NCI-H146 (cell line): ENCODE measurements around the gene PHF13.
"Not testable (repeated sequence)": the region's sequence is repeated elsewhere in the genome, so short reads cannot be mapped to it uniquely, and the experiment has no call there.

Experiments
- DNase-seq: peaks from one replicate; lab custom pipeline; 2025; lab: John Stamatoyannopoulos, UW

The PHF13 gene

DNA sequence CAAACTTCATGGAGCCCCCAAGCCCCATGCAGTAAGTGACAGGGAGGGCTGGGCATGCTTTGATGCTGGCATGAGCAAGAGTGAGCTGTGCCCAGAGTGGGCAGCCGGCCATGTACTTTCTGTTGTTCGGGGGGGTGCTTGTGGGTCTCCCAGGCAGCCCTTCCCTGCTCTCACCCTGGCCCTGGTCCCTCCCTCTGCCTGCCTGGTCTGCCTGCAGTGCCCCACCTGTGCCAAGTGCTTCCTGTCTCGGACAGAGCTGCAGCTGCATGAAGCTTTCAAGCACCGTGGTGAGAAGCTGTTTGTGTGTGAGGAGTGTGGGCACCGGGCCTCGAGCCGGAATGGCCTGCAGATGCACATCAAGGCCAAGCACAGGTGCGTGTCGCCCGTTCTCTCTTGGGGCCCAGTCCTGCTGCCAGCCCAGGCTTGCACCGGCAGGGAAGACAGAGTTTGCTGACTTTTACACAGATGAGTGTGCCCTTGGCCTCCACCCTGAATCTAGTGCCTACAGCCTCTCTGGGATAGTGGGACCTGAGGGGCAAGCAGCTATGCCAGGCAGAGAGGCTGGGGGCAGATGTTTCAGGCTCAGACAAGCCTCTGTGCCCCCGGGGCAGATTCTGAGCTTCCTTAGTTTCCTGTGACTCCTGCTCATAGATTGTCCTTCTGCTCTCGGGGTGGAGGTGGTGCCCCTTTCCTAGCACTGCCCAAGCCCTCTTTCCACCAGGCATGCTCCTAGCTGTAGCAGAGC, 26.1 kb upstream of the PHF13 start:
- no peak for DNase-seq

DNA sequence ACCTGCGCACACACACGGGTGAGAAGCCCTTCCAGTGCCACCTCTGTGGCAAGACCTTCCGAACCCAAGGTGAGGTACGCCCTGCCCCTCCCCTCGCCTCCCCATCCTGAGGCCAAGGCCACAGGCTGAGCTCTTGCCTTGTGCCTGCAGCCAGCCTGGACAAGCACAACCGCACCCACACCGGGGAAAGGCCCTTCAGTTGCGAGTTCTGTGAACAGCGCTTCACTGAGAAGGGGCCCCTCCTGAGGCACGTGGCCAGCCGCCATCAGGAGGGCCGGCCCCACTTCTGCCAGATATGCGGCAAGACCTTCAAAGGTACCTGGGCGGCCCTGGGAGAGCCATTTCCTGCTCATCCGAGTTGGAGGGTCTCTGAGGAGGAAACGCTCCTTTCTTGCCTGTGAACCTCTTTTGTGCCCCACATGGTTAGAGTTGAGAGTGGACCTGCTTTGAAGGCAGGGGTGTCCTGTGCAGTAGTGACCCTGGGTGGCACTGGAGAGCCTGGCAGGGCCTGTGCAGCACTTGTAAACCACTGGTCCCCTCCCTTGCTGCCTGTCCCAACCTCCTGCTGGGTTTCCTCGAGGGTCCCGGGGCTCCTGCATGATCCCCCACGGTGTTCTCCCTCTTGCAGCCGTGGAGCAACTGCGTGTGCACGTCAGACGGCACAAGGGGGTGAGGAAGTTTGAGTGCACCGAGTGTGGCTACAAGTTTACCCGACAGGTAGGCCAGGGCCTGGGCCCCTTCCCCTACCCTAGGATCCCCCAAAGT, 25.2 kb upstream of the PHF13 start:
- DNase-seq: no peak

DNA sequence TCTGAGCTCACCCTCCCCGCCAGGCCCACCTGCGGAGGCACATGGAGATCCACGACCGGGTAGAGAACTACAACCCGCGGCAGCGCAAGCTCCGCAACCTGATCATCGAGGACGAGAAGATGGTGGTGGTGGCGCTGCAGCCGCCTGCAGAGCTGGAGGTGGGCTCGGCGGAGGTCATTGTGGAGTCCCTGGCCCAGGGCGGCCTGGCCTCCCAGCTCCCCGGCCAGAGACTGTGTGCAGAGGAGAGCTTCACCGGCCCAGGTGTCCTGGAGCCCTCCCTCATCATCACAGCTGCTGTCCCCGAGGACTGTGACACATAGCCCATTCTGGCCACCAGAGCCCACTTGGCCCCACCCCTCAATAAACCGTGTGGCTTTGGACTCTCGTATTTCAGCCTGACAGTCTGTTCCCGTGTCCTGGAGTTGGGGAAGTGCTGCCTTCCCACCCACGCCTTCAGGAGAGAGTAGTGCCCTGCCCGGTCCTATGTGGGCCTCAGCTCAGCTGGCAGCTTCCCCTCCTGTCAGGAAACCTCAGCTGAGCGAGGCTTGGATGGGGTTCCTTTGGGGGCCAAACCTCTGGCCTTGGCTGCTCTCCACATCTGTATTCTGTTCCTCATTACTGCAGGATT, 24.5 kb upstream of the PHF13 start:
- DNase-seq: no peak

DNA sequence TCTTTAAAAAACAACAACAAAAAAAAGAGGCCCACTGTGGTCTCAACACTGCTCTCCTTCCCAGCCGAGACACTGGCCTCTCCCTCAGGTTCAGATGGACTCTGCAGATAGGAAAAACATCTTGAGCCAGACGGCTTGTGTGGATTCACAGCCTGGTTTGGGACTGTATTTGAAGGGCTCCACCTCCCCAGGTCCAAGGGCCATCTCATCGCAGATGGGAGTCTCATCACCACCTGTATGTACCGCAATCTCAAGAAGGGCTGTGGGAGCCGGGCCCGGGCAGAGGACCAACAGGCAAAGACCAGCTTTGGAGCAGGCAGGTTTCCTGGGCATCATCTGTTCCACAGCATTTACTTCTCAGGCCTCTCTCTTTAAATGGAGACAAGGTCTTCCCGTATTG, 23.5 kb upstream of the PHF13 start:
- no peak for DNase-seq

DNA sequence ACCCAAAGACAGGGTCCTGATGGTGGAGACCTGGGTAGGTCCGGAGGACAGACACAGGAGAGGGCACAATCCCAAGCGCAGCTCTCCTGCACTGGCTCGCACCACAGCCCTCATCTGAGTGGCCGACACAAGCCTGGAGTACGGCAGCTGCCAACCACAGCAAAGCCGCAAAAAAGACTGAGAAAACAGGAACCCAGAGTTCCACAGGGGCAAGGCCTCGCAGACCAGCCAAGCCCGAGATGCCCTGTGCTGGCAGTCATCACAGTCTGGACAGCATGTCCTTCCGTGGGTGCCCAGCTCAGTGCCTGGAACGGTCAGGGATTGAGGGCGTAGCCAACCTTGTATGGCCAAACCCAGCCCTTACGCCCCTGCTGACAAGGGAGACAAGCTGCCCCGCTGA, 22.3 kb upstream of the PHF13 start:
- no peak for DNase-seq

DNA sequence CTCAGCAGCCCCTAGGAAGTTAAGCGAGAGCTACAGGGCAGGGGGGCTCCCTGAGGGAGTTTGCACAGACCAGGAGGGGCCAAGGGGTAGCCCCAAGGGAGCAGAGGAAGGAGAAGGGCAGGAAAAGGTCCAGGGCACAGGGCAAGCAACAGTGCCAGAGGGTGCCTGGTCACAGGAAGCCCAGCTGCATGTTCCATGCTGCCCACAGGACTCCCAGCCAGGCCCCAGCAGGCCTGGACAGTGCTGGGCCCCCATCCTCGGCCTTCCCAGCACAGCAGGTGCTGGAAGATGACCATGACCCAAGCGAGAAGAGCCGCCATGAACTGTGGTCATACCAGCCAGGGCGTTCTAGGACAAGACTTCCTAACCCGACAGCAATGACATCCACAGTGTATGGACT, 21.9 kb upstream of the PHF13 start:
- no peak for DNase-seq

DNA sequence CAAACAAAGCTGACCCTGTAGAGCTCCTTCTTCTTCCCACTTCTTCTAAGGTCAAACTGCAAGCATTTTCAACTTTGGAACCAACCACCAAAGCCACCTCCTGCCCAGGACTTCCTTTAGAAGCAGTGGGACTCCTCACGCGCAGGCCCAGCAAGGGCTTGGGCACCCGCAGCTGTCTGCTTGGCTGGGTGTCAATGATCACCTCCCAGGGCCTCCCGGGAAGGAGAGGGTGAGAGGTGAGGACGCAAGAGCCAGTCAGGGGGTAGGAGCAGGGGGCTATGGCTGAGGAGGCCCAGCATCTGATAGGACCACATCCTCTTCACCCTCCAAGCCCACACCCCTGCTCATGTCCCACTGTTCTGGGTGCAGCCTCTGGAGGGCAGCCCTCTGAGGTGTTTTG, 21.1 kb upstream of the PHF13 start:
- no peak for DNase-seq

DNA sequence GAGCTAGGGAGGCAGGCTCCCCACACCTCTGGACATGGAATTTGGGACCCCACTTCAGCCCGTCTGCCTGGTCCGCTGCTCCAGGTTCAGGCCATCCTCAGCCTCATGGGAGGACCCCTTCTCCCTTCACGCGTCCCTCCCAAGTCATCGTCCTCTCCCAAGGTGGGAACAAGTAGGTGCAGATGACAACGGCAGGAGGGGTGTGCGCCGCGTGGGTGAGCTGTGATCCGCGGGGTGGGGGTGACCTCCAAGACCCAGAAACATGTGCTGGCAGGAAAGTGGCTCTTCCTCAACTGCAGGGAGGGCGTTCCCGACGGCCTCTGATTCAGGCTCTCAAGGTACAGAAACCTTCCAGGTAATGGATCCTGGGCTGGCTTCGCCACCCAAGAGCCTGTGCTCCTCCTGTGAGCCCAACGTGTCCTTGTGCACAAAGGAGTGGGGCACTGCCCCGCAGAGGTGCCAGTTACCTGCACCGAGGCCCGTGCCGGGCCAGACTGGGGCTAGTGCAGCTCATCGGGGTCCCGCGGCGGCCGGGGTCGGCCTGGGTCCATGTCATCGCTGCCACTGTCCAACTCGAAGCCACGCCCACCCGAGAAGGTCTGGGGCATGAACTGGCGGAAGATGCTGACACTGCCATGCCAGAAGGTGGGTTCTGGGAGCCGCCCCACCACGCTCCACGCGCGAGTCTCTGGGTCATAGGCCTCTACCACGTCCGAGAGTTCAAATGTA, 20.5 kb upstream of the PHF13 start:
- no peak for DNase-seq

DNA sequence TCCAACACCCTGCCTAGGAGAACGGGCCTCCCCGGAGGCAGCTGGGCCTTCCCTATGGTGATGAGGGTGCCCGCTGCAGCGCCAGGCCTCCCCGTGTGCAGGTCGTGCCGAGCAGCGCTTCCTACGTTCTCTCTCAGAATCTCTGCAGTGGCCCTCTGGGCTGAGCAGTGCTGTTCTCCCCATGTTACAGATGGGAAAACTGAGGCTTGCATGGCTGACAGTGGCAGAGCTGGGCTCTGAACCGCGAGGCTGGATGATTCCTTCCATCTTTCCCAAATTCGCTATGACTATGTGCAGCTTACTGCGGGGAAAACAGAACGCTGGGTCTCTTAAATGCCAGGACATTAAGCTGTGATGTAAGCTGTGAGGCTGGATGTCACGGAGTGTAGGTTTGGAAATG, 19.7 kb upstream of the PHF13 start:
- no peak for DNase-seq

DNA sequence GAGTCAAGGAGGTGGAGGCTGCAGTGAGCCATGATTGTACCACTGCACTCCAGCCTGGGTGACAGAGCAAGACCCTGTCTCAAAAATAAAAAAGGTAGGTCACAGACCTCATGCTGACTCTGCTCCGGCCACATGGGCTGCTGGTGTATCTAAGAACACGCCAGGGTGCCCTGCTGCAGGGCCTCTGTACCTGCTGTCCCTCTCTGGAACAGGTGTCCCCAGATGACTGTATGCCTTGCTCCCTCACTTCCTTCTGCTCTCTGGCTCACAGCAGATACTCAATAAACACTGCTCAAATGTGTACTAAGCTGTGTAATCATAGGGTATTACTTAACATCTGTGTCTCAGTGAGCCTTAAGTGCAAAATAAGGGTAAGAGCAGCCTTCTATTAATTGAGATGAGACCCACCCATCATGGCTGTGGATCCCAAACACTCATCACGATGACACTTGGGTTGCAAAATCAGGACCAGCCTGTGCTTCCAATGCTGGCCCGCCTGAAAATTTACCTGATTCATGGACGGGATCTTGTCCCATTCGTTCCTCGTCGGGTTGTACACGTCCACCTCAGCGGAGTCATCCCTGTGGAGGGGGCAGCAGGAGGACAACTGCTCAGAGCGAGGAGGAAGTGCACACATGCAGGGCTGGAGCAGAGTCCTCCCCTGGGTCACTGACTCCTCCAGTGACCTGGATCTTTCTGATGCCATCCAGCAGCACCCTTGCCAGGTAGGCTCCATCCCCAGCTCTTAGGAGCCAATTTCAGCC, 18.4 kb upstream of the PHF13 start:
- DNase-seq: no peak

DNA sequence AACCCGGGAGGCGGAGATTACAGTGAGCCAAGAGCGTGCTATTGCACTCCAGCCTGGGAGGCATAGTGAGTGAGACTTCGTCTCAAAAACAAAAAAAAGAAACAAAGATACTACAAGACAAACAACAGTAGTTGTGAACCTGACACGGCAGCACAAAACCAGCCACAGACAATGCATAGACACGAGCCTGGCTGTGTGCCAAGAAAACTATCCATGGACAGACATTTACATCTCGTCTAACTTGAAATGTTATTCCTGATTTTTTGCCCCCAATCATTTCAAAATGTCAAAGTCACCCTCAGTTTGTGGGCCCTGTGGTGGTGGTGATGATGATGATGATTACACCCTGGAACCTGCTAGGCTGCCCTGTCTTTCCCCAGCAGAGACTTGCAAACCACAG, 17.2 kb upstream of the PHF13 start:
- no peak for DNase-seq

DNA sequence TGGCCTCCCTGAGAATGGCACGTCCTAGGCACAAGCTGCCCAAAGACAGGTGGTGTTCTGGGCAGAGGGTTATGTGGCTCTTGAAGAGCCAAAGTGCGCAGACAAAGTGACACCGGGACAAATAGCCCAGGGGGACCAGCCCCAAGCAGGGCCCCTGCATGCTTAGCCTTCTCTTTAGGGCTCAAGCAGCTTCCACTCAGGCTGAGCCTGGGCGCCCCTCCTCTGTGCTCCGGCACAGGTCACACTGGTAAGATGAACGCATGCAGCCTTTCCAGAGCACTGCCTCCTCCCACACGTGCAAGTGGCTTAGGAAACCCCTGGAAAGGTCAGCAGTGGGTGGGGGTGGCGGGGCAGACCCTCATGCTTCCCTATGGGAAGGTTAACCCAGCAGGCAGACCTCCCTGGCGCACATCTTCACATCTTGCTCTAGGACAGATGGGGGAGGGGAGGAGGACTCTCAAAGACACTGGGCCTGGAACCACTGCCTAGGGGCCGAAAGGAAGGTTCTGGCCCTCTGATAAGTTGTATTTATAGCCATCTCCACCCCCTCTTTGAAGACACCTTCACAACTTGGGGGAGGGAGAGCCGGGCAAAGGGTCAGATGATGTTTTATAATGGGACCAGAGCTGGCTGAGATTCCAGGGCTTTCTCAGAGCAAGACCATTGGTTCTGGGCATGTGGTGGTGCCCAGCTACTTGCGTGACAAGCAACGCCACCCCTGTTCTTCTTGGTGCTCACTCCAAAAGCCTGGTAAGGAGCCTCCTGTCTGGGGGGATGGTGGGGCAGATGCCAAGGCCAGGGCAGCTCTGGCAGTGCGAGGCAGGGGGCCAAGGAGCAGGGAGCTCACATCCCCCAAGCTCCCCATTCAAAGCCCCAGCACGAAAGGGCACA, 16.4 kb upstream of the PHF13 start:
- no peak for DNase-seq

DNA sequence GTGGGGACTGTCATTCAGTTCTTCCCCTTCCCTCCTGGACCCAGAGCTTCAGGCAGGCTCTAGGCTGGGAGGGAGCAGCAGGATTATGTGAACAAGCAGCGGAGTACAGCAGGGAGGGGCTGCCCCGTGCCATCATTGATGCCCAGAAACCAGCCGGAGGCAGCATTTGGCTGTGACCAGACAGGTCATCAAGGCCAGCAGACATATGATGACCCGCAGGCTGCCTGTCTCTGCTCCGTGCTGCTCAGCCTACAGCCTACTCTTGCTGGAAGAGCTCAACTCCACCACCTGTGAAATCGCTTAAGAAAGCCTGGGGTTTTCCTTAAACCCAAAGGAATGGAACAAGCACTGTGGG, 15.8 kb upstream of the PHF13 start:
- DNase-seq: no peak

DNA sequence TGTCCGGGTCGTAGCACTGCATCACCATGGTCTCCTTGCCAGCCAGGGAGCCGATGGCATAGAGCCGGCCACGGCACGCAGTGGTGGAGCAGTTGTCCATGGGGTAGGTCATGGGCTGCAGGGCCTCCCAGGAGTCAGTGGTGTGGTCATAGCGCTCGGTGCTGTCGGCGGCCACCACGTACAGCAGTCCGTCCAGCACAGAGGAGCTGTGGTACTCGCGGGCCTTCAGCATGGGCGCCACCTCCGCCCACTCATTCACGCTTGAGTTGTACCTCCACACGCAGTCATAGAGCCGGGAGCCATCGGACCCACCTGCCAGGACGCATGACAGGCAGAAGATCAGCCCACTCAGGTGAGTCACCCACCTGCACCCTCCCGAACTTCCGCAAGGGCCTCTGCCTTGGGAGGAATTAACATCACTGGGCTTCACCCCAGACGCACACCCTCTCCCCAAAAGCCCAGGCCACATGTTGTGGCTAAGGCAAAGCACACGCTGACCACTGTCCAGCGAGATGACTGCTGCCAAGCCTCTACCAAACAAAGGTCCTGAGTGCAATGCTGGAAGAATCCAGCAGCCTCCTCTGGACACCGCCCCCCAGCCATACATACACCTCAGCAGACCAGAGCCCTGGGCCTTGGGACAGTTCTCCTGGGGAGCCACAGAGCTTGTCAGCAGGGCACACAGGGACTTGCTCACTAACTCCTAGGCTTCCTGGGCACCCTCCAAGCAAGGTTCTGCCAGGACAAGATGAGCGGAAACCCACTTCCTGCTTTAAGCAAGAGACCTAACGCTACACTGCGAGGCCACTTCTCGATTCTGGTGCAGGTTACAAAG, 14.2 kb upstream of the PHF13 start:
- DNase-seq: no peak

DNA sequence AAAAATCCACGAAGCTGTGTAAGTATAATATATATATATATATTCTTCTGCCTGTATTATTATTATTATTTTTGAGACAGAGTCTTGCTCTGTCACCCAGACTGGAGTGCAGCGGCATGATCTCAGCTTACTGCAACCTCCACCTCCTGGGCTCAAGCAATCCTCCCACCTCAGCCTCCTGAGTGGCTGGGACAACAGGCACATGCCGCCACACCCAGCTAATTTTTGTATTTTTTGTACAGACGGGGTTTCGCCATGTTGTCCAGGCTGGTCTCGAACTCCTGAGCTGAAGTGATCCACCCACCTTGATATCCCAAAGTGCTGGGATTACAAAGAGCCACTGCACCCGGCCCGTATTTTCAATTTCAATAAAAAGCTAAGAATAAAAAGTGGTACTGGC, 13.5 kb upstream of the PHF13 start:
- DNase-seq: not testable (repeated sequence)

DNA sequence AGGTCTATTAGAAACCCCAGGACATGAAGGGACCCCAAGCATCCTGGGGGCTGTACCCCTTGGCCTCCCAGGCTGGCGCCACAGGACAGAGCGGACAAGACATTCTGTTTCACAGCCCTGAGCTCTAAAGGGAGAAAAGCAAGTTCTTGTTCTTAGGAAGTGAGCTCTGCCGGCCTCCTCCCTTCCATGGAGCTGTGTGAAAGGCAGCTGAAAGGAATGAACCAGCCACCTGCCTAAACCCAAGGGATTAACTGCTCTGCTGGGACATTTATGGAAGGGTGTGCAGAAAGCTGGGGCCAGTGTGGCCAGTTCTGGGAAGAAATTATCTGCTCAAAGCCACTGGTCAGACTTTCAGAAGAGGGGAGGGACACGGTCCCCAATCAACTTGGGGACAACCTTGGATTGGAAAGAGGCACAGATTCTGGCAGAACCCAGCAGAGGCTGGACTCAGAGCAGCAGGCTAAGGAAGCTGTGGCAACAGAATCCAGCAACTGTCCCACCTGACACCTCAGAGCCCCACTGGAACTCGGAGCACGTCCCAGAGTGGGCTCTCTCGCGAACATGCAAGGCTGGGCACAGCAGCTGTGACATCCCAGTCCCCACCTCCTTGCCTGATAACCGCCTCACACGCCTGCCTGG, 13.0 kb upstream of the PHF13 start:
- no peak for DNase-seq

DNA sequence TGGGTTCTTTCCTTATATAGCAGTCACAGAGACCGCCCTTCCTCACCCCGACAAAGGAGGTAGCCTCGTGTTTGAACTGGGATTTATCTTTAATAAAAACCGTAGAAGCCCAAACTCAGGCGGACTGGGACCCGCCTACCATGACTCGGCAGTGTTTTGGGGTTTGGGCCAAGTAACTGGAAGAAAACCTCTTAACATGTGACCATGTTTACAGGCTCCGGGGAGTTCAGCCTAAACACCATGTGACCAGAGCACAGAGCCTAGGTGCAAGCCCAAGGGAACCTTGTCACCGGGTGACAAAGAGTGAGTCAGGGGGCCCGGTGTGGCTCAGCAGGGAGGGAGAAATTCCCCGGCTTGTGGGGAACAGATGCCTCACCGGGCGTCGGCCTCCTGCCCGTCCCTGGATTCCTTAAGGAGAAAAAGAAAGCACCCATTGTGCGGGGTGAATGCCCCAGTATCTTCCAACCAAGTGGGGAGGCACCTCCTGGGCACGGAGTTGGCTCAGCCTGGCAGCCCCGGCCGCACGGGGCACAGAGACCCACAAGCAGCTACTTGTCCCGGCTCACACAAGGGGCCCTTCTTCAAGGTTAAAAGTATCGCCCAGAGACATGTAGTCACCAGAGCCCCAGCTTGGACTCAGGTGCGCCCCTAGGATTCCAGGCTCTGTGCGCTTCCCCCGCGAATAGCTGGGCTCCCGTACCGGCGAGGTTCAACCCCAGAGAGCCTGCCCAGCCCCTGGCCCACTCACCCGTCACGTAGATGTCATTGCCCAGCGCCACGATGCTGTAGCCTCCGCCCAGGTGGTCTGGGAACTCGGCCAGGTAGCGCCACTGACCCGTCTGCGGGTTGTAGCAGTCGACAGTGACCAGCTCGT, 12.2 kb upstream of the PHF13 start:
- peak; percentile 41 for DNase-seq

DNA sequence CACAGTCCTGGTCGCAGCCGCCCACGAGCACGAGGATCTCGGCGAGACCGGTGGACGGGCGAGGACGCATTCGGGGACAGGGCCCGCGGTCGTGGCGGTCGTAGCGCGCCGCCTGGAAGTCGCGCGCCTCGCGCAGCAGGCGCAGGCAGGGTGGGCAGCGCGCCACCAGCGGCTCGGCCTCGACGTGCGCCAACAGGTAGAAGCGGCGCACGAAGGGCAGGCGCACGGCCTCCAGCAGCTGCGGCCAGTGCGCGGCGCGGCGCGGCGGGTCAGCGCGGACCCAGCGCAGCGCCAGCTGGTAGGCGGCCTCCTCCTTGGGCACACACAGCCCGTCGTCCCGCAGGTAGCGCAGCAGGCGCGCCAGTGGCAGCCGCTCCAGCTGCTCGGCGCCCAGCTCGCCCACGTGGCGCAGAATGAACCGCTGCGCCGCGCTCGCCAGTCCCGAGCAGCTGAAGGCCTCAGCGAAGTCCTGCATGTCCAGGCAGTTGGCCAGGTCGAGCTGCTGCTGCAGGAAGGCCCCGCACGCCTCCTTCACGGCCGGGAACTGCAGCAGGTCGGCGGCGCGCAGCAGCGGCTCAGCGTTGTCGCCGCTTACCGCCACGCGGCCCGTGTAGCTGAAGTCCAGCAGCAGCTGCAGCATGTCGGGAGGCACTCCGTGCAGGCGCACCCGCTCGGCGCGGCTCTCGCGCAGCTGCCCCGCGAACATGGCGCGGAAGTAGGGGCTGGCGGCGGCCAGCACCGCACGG, 11.4 kb upstream of the PHF13 start:
- peak; percentile 63 for DNase-seq
